Measurements from ENCODE around the gene SCAMP1.
A peak's percentile ranks its signal among the peaks of the same experiment; 100 is the strongest.
"Not testable (repeated sequence)": the region's sequence is repeated elsewhere in the genome, so short reads cannot be mapped to it uniquely, and the experiment has no call there.

Gene SCAMP1

GRCh38 chr5:78361631-78361993 lies 1.2 kb downstream of the SCAMP1 start:
- no peak for DNase-seq

GRCh38 chr5:78362220-78362619 lies 1.8 kb downstream of the SCAMP1 start:
- DNase-seq = no peak

- DNase-seq = no peak
Measured at GRCh38 chr5:78364005-78364404, 3.6 kb downstream of the SCAMP1 start.

GRCh38 chr5:78367318-78367991 lies 7.0 kb downstream of the SCAMP1 start:
- peak; percentile 47 for DNase-seq

GRCh38 chr5:78369680-78370079 lies 9.3 kb downstream of the SCAMP1 start:
- DNase-seq = no peak

GRCh38 chr5:78373231-78373630 lies 12.8 kb downstream of the SCAMP1 start:
- DNase-seq = no peak

GRCh38 chr5:78376315-78376714 lies 15.9 kb downstream of the SCAMP1 start:
- no peak for DNase-seq

- no peak for DNase-seq
Measured at GRCh38 chr5:78377056-78377717, 16.8 kb downstream of the SCAMP1 start.

- no peak for DNase-seq
Measured at GRCh38 chr5:78377718-78378105, 17.3 kb downstream of the SCAMP1 start.

- peak; percentile 1 for DNase-seq
Measured at GRCh38 chr5:78387468-78388153, 27.2 kb downstream of the SCAMP1 start.

GRCh38 chr5:78391357-78391756 lies 30.9 kb downstream of the SCAMP1 start:
- not testable (repeated sequence) for DNase-seq

- DNase-seq = no peak
Measured at GRCh38 chr5:78397831-78398230, 37.4 kb downstream of the SCAMP1 start.

- no peak for DNase-seq
Measured at GRCh38 chr5:78399116-78399515, 38.7 kb downstream of the SCAMP1 start.

GRCh38 chr5:78404682-78405293 lies 44.4 kb downstream of the SCAMP1 start:
- DNase-seq = no peak

- DNase-seq = no peak
Measured at GRCh38 chr5:78405829-78406750, 45.7 kb downstream of the SCAMP1 start.

- no peak for DNase-seq
Measured at GRCh38 chr5:78407458-78407857, 47.0 kb downstream of the SCAMP1 start.

GRCh38 chr5:78411586-78411985 lies 51.2 kb downstream of the SCAMP1 start:
- no peak for DNase-seq

GRCh38 chr5:78416677-78417425 lies 56.4 kb downstream of the SCAMP1 start:
- no peak for DNase-seq

GRCh38 chr5:78419396-78419795 lies 59.0 kb downstream of the SCAMP1 start:
- DNase-seq = no peak

- DNase-seq = no peak
Measured at GRCh38 chr5:78420548-78420947, 60.1 kb downstream of the SCAMP1 start.

GRCh38 chr5:78424665-78425064 lies 64.2 kb downstream of the SCAMP1 start:
- no peak for DNase-seq
